ENCODE data around the gene DCDC1.
"Not testable (repeated sequence)": the region's sequence is repeated elsewhere in the genome, so short reads cannot be mapped to it uniquely, and the experiment has no call there.

DCDC1 gene

DNA sequence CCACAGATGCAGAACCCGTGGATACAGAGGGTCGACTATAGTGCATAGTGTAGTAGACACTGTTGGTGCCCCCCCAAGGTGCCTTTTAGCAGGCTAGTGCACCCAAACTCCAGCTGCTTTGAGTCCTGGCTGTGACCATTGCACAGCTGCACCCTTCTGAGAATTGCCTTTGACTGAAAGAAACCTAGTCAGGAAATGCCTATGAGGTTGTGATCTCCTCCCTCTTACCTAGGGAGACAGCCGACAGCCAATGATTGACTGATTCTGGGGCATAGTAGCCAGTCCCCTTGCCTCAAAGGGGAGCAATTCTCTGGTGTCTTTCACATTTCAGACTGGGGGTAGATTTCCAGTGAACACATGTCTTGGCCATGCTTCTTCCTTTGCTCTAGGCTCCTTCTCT, 74.2 kb downstream of the DCDC1 start:
- no peaks in the 10 kb centered on the region for H3K36me3 ChIP-seq (ENCODE audit: control insufficient read depth in 1 of 2, insufficient read depth in 2 of 2, low read length in 2 of 2)
- H2BK5ac ChIP-seq (ENCODE audit: low read depth, low read length, poor library complexity) = no peak overlapping the region
- no peak overlapping the region for H3K4ac ChIP-seq (ENCODE audit: low read depth, low read length)
- no peak overlapping the region for H3K4me2 ChIP-seq (ENCODE audit: low read length)
- no peak overlapping the region for H2BK120ac ChIP-seq (ENCODE audit: insufficient read depth, low read length, poor library complexity)
- H3K4me1 ChIP-seq (ENCODE audit: control insufficient read depth in 1 of 2, insufficient read depth in 2 of 2, low read length in 2 of 2) = no peaks in the 10 kb centered on the region
- WGBS (ENCODE audit: extremely low coverage, insufficient coverage, insufficient read length) = no CpG with 5 or more reads among the region's 3 CpGs
- no peak overlapping the region for H2AFZ ChIP-seq (ENCODE audit: insufficient read depth, low read length, poor library complexity)
- H3K4me3 ChIP-seq (ENCODE audit: low read depth, low read length) = no peak overlapping the region
- H2BK12ac ChIP-seq (ENCODE audit: low read length) = no peak overlapping the region
- H3K18ac ChIP-seq (ENCODE audit: low read length) = no peak overlapping the region
- H3K79me1 ChIP-seq (ENCODE audit: low read length) = no peaks in the 10 kb centered on the region
- no peak for DNase-seq
- no peak overlapping the region for H3K9ac ChIP-seq (ENCODE audit: low read length)
- no peaks in the 10 kb centered on the region for H3K79me2 ChIP-seq (ENCODE audit: control insufficient read depth, insufficient read depth, low read length, poor library complexity)
- H3K27me3 ChIP-seq (ENCODE audit: insufficient read depth, low read length) = no peaks in the 10 kb centered on the region
- H3K9me3 ChIP-seq (ENCODE audit: insufficient read depth, low read depth, low read length) = no peaks in the 10 kb centered on the region
- no peak overlapping the region for H3K23ac ChIP-seq (ENCODE audit: low read length)
- no peak overlapping the region for H2AK5ac ChIP-seq (ENCODE audit: low read length)
- H4K8ac ChIP-seq (ENCODE audit: low read depth, low read length) = no peak overlapping the region
- no peak overlapping the region for H4K91ac ChIP-seq (ENCODE audit: low read depth, low read length)
- H4K12ac ChIP-seq (ENCODE audit: low read depth, low read length) = no peak overlapping the region
- H3K27ac ChIP-seq (ENCODE audit: low read depth, low read length) = no peak overlapping the region
- H3K14ac ChIP-seq (ENCODE audit: low read length) = no peak overlapping the region

DNA sequence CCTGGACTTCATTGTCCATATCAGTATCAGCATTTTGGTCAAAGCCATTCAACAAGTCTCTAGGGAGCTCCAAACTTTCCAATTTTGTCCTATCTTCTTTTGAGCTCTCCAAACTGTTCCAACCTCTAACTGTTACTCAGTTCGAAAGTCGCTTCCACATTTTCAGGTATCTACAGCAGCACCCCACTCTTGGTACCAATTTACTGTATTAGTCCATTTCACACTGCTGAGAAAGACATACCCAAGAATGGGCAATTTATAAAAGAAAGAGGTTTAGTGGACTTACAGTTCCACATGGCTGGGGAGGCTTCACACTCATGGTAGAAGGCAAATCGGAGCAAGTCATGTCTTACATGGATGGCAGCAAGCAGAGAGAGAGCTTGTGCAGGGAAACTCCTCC, 96.0 kb downstream of the DCDC1 start:
- not testable (repeated sequence) for H4K8ac ChIP-seq (ENCODE audit: low read depth, low read length); H3K79me2 ChIP-seq (ENCODE audit: control insufficient read depth, insufficient read depth, low read length, poor library complexity); H3K18ac ChIP-seq (ENCODE audit: low read length); H3K79me1 ChIP-seq (ENCODE audit: low read length); H3K9me3 ChIP-seq (ENCODE audit: insufficient read depth, low read depth, low read length); H3K27ac ChIP-seq (ENCODE audit: low read depth, low read length); H3K14ac ChIP-seq (ENCODE audit: low read length); H4K91ac ChIP-seq (ENCODE audit: low read depth, low read length); H4K12ac ChIP-seq (ENCODE audit: low read depth, low read length); DNase-seq; H3K23ac ChIP-seq (ENCODE audit: low read length); H3K4me3 ChIP-seq (ENCODE audit: low read depth, low read length); H2BK5ac ChIP-seq (ENCODE audit: low read depth, low read length, poor library complexity); H3K4me2 ChIP-seq (ENCODE audit: low read length); H3K36me3 ChIP-seq (ENCODE audit: control insufficient read depth in 1 of 2, insufficient read depth in 2 of 2, low read length in 2 of 2); H2BK12ac ChIP-seq (ENCODE audit: low read length); H3K9ac ChIP-seq (ENCODE audit: low read length); H3K4ac ChIP-seq (ENCODE audit: low read depth, low read length); H3K27me3 ChIP-seq (ENCODE audit: insufficient read depth, low read length); H2AFZ ChIP-seq (ENCODE audit: insufficient read depth, low read length, poor library complexity); H3K4me1 ChIP-seq (ENCODE audit: control insufficient read depth in 1 of 2, insufficient read depth in 2 of 2, low read length in 2 of 2); H2BK120ac ChIP-seq (ENCODE audit: insufficient read depth, low read length, poor library complexity); H2AK5ac ChIP-seq (ENCODE audit: low read length)
- no CpG with 5 or more reads among the region's 3 CpGs for WGBS (ENCODE audit: extremely low coverage, insufficient coverage, insufficient read length)

DNA sequence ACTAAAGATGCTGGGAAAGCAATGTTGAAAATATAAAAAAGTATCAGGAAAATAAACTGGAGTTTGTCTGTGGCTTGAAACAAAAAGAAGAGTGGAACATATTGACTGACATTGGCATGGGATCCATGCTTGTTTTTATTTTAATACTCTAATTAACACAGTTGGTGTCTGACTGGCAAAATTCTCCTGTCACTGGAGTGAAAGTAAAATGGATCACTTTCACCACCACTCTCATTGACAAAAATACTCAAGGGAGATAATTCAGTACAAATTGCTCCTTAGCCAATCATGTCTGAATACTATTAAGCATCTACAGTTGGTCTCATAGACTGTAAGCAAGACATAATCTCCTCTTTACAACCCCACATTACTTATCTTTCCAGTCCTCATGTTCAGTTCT, 101.8 kb downstream of the DCDC1 start:
- Histone ChIP-seq H2AK5ac (ENCODE audit: low read length) (no peak overlapping the region), H4K12ac (ENCODE audit: low read depth, low read length) (no peak overlapping the region), H3K27ac (ENCODE audit: low read depth, low read length) (no peak overlapping the region), H2AFZ (ENCODE audit: insufficient read depth, low read length, poor library complexity) (no peak overlapping the region), H3K4ac (ENCODE audit: low read depth, low read length) (no peak overlapping the region), H3K23ac (ENCODE audit: low read length) (no peak overlapping the region), H4K8ac (ENCODE audit: low read depth, low read length) (no peak overlapping the region), H3K9me3 (ENCODE audit: insufficient read depth, low read depth, low read length) (peaks cover 3% of the 10 kb centered on the region), H2BK120ac (ENCODE audit: insufficient read depth, low read length, poor library complexity) (no peak overlapping the region), H4K91ac (ENCODE audit: low read depth, low read length) (no peak overlapping the region), H2BK12ac (ENCODE audit: low read length) (no peak overlapping the region), H3K79me1 (ENCODE audit: low read length) (no peaks in the 10 kb centered on the region), H3K14ac (ENCODE audit: low read length) (no peak overlapping the region), H3K9ac (ENCODE audit: low read length) (no peak overlapping the region), H3K4me2 (ENCODE audit: low read length) (no peak overlapping the region), H3K27me3 (ENCODE audit: insufficient read depth, low read length) (no peaks in the 10 kb centered on the region), H2BK5ac (ENCODE audit: low read depth, low read length, poor library complexity) (no peak overlapping the region), H3K18ac (ENCODE audit: low read length) (no peak overlapping the region), H3K79me2 (ENCODE audit: control insufficient read depth, insufficient read depth, low read length, poor library complexity) (no peaks in the 10 kb centered on the region), H3K4me1 (ENCODE audit: control insufficient read depth in 1 of 2, insufficient read depth in 2 of 2, low read length in 2 of 2) (no peaks in the 10 kb centered on the region), H3K36me3 (ENCODE audit: control insufficient read depth in 1 of 2, insufficient read depth in 2 of 2, low read length in 2 of 2) (no peaks in the 10 kb centered on the region), H3K4me3 (ENCODE audit: low read depth, low read length) (no peak overlapping the region)
- no peak for DNase-seq

DNA sequence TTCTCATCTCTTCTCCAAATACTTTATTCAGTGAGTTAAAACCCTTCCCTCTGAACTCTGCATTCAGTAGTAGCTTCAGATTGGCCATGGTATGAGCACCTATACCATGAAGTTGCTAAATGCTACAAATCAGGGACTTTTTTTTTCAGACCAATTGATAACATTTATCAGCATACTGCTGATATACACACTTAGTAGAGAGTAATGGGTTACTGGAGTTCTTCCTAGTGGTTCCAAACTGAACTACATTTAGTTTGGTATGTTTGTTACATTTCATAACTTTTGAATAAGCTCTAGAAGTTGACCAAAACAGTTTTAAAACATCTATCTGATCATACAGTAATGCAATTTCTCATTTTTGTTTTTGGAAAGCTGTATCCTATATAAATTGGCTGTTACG, 104.7 kb downstream of the DCDC1 start:
- no peak overlapping the region for H3K9ac ChIP-seq (ENCODE audit: low read length)
- H3K27ac ChIP-seq (ENCODE audit: low read depth, low read length) = no peak overlapping the region
- no peaks in the 10 kb centered on the region for H3K27me3 ChIP-seq (ENCODE audit: insufficient read depth, low read length)
- H3K79me2 ChIP-seq (ENCODE audit: control insufficient read depth, insufficient read depth, low read length, poor library complexity) = no peaks in the 10 kb centered on the region
- H2BK120ac ChIP-seq (ENCODE audit: insufficient read depth, low read length, poor library complexity) = no peak overlapping the region
- H3K18ac ChIP-seq (ENCODE audit: low read length) = no peak overlapping the region
- H4K8ac ChIP-seq (ENCODE audit: low read depth, low read length) = no peak overlapping the region
- H4K91ac ChIP-seq (ENCODE audit: low read depth, low read length) = no peak overlapping the region
- no peak overlapping the region for H2BK12ac ChIP-seq (ENCODE audit: low read length)
- no peak for DNase-seq
- no peaks in the 10 kb centered on the region for H3K36me3 ChIP-seq (ENCODE audit: control insufficient read depth in 1 of 2, insufficient read depth in 2 of 2, low read length in 2 of 2)
- H3K14ac ChIP-seq (ENCODE audit: low read length) = no peak overlapping the region
- no CpG with 5 or more reads among the region's 1 CpG for WGBS (ENCODE audit: extremely low coverage, insufficient coverage, insufficient read length)
- no peaks in the 10 kb centered on the region for H3K9me3 ChIP-seq (ENCODE audit: insufficient read depth, low read depth, low read length)
- no peak overlapping the region for H3K23ac ChIP-seq (ENCODE audit: low read length)
- H3K4me1 ChIP-seq (ENCODE audit: control insufficient read depth in 1 of 2, insufficient read depth in 2 of 2, low read length in 2 of 2) = no peaks in the 10 kb centered on the region
- no peaks in the 10 kb centered on the region for H3K79me1 ChIP-seq (ENCODE audit: low read length)
- no peak overlapping the region for H3K4me3 ChIP-seq (ENCODE audit: low read depth, low read length)
- no peak overlapping the region for H3K4ac ChIP-seq (ENCODE audit: low read depth, low read length)
- H4K12ac ChIP-seq (ENCODE audit: low read depth, low read length) = no peak overlapping the region
- H2AFZ ChIP-seq (ENCODE audit: insufficient read depth, low read length, poor library complexity) = no peak overlapping the region
- no peak overlapping the region for H3K4me2 ChIP-seq (ENCODE audit: low read length)
- no peak overlapping the region for H2BK5ac ChIP-seq (ENCODE audit: low read depth, low read length, poor library complexity)
- H2AK5ac ChIP-seq (ENCODE audit: low read length) = no peak overlapping the region

DNA sequence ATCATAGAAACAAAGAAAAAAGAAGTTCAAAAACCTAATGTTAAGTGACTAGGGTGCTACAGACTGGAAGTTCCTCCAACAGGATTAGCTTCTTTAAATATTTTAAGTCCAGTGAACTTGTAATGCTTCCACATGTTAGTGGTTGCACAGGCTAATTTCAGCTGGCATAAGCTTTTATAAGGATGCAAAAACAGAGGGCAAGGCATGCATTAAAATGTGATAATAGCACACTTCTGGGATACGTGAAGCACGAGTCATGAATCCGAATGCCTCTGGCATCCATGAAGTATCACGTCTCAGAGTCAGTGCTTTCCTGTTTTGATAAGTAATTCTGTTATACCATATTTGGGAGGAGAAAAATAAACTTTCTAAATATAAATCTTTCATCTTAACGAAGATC, 106.8 kb downstream of the DCDC1 start:
- H4K91ac ChIP-seq (ENCODE audit: low read depth, low read length) = no peak overlapping the region
- no peak overlapping the region for H3K14ac ChIP-seq (ENCODE audit: low read length)
- H3K4me1 ChIP-seq (ENCODE audit: control insufficient read depth in 1 of 2, insufficient read depth in 2 of 2, low read length in 2 of 2) = no peaks in the 10 kb centered on the region
- no peak overlapping the region for H3K4ac ChIP-seq (ENCODE audit: low read depth, low read length)
- no peak for DNase-seq
- no peak overlapping the region for H2BK5ac ChIP-seq (ENCODE audit: low read depth, low read length, poor library complexity)
- H3K27me3 ChIP-seq (ENCODE audit: insufficient read depth, low read length) = no peaks in the 10 kb centered on the region
- no peak overlapping the region for H2BK12ac ChIP-seq (ENCODE audit: low read length)
- WGBS (ENCODE audit: extremely low coverage, insufficient coverage, insufficient read length) = no CpG with 5 or more reads among the region's 5 CpGs
- H2AFZ ChIP-seq (ENCODE audit: insufficient read depth, low read length, poor library complexity) = no peak overlapping the region
- no peak overlapping the region for H4K8ac ChIP-seq (ENCODE audit: low read depth, low read length)
- no peaks in the 10 kb centered on the region for H3K79me1 ChIP-seq (ENCODE audit: low read length)
- no peak overlapping the region for H3K23ac ChIP-seq (ENCODE audit: low read length)
- no peak overlapping the region for H3K18ac ChIP-seq (ENCODE audit: low read length)
- no peak overlapping the region for H3K27ac ChIP-seq (ENCODE audit: low read depth, low read length)
- H3K36me3 ChIP-seq (ENCODE audit: control insufficient read depth in 1 of 2, insufficient read depth in 2 of 2, low read length in 2 of 2) = no peaks in the 10 kb centered on the region
- no peak overlapping the region for H2BK120ac ChIP-seq (ENCODE audit: insufficient read depth, low read length, poor library complexity)
- no peaks in the 10 kb centered on the region for H3K9me3 ChIP-seq (ENCODE audit: insufficient read depth, low read depth, low read length)
- no peak overlapping the region for H3K4me2 ChIP-seq (ENCODE audit: low read length)
- no peak overlapping the region for H2AK5ac ChIP-seq (ENCODE audit: low read length)
- H3K4me3 ChIP-seq (ENCODE audit: low read depth, low read length) = no peak overlapping the region
- H3K79me2 ChIP-seq (ENCODE audit: control insufficient read depth, insufficient read depth, low read length, poor library complexity) = no peaks in the 10 kb centered on the region
- H4K12ac ChIP-seq (ENCODE audit: low read depth, low read length) = no peak overlapping the region
- H3K9ac ChIP-seq (ENCODE audit: low read length) = no peak overlapping the region

Data from trophoblast cell (in vitro differentiated cells and primary cell).